HG03135 (cell line): ENCODE results near the gene DAPK1.

Experiments used
- ATAC-seq: cut with Tn5 transposase; IDR thresholded peaks from one replicate; pipeline ENCODE4 v1.9.1; 2021; ENCODE audit warnings: mild to moderate bottlenecking, moderate library complexity; ENCODE audit not compliant: unreplicated experiment

The DAPK1 gene

GRCh38 chr9:87564791-87565241, 67.1 kb downstream of the DAPK1 start:
- no peak for ATAC-seq

GRCh38 chr9:87567001-87567400, 69.3 kb downstream of the DAPK1 start:
- no peak for ATAC-seq

- ATAC-seq, result no peak
These were observed 69.9 kb downstream of the DAPK1 start for GRCh38 chr9:87567571-87567970.

GRCh38 chr9:87567983-87568382, 70.3 kb downstream of the DAPK1 start:
- ATAC-seq, result no peak

GRCh38 chr9:87568401-87568800, 70.7 kb downstream of the DAPK1 start:
- no peak for ATAC-seq

GRCh38 chr9:87569008-87569509, 71.4 kb downstream of the DAPK1 start:
- ATAC-seq, result no peak

GRCh38 chr9:87569518-87569917, 71.9 kb downstream of the DAPK1 start:
- no peak for ATAC-seq

- ATAC-seq, result peak; percentile 52
These were observed 72.6 kb downstream of the DAPK1 start for GRCh38 chr9:87570000-87570908.

GRCh38 chr9:87572719-87573118, 75.1 kb downstream of the DAPK1 start:
- no peak for ATAC-seq

- ATAC-seq, result no peak
These were observed 76.2 kb downstream of the DAPK1 start for GRCh38 chr9:87573841-87574342.

GRCh38 chr9:87577746-87578145, 80.1 kb downstream of the DAPK1 start:
- no peak for ATAC-seq

- ATAC-seq, result no peak
These were observed 81.0 kb downstream of the DAPK1 start for GRCh38 chr9:87578625-87579024.

- no peak for ATAC-seq
These were observed 82.3 kb downstream of the DAPK1 start for GRCh38 chr9:87579781-87580541.

- no peak for ATAC-seq
These were observed 83.3 kb downstream of the DAPK1 start for GRCh38 chr9:87580941-87581438.

GRCh38 chr9:87581513-87581912, 83.8 kb downstream of the DAPK1 start:
- ATAC-seq, result no peak

- no peak for ATAC-seq
These were observed 84.4 kb downstream of the DAPK1 start for GRCh38 chr9:87581949-87582637.

- ATAC-seq, result no peak
These were observed 86.7 kb downstream of the DAPK1 start for GRCh38 chr9:87584326-87584725.

- no peak for ATAC-seq
These were observed 87.6 kb downstream of the DAPK1 start for GRCh38 chr9:87585123-87585855.

- ATAC-seq, result no peak
These were observed 89.2 kb downstream of the DAPK1 start for GRCh38 chr9:87586731-87587355.

GRCh38 chr9:87587356-87587745, 89.7 kb downstream of the DAPK1 start:
- ATAC-seq, result no peak
